Muscle of back (tissue), 13 donors: ENCODE data around the gene BGLAP. TPM values are rescaled to one million over a fixed set of nuclear protein-coding genes. Genes with fewer than 3 reads are reported as not detected.
"Not testable (repeated sequence)": the region's sequence is repeated elsewhere in the genome, so short reads cannot be mapped to it uniquely, and the experiment has no call there.

Experiments used
- DNase-seq, 3 donors: peaks; one replicate each; pipeline versions ENCODE4 v3.0.0 to v3.0.0-alpha.2; 2013
- long read RNA-seq, 9 donors: transcript quantifications; one replicate each; lab custom pipeline, GENCODE V29; 2026
- polyA plus RNA-seq, 10 donors: library from polyadenylated mRNA; unstranded; fragments of 120-200 nt; gene quantifications; one replicate each; pipeline ENCODE4 v1.2.1, GENCODE V29; 2013; ENCODE audit not compliant: insufficient read length in 10 of 10

BGLAP gene
- polyA plus RNA-seq, result 1 to 10 TPM in 7 of 10 donors, under 1 TPM in 3; 0.76 to 3.2 (median 1.5) TPM
- long read RNA-seq, donor 1, result 0 reads
- long read RNA-seq, donor 2, result 0 reads
- long read RNA-seq, donor 3, result 0 reads
- long read RNA-seq, donor 4, result 0 reads
- long read RNA-seq, donor 5, result 0 reads
- long read RNA-seq, donor 6, result 0 reads
- long read RNA-seq, donor 7, result 0 reads
- long read RNA-seq, donor 8, result 0 reads
- long read RNA-seq, donor 9, result 0 reads

- DNase-seq, result no peak
These were observed at the start of gene BGLAP for GRCh38 chr1:156241926-156242325. BGLAP (plus strand) TSS chr1:156242184; CDS start chr1:156242232, 48 bp downstream.

GRCh38 chr1:156193208-156193487 is 48.8 kb upstream of the BGLAP start:
- no peak for DNase-seq

GRCh38 chr1:156193488-156194299 is 48.3 kb upstream of the BGLAP start, which contains the start of gene SLC25A44:
SLC25A44 (plus strand) TSS chr1:156194104; CDS start chr1:156199848, 5,744 bp downstream.
- peak; percentile 99 for DNase-seq

GRCh38 chr1:156194300-156194652 is 47.7 kb upstream of the BGLAP start:
- no peak for DNase-seq

- DNase-seq, result no peak
These were observed 46.1 kb upstream of the BGLAP start for GRCh38 chr1:156195853-156196252.

GRCh38 chr1:156196445-156196844 is 45.5 kb upstream of the BGLAP start:
- DNase-seq, result no peak

GRCh38 chr1:156198831-156199349 is 43.1 kb upstream of the BGLAP start:
- no peak for DNase-seq

- no peak for DNase-seq
These were observed 41.9 kb upstream of the BGLAP start for GRCh38 chr1:156200044-156200443.

- DNase-seq, result no peak
These were observed 38.7 kb upstream of the BGLAP start for GRCh38 chr1:156203331-156203730.

GRCh38 chr1:156204686-156205085 is 37.3 kb upstream of the BGLAP start:
- no peak for DNase-seq

- DNase-seq, result no peak
These were observed 30.7 kb upstream of the BGLAP start for GRCh38 chr1:156211243-156211642.

GRCh38 chr1:156212130-156212529 is 29.9 kb upstream of the BGLAP start:
- DNase-seq, result no peak

GRCh38 chr1:156212833-156213643 is 28.9 kb upstream of the BGLAP start, which contains the start of gene PMF1:
PMF1 (plus strand) TSS chr1:156213007; CDS start chr1:156213016, 9 bp downstream.
- peak; percentile 96 to 99 (median 97) for DNase-seq

- DNase-seq, result no peak
These were observed 28.4 kb upstream of the BGLAP start for GRCh38 chr1:156213644-156213966.

- no peak for DNase-seq
These were observed 27.8 kb upstream of the BGLAP start for GRCh38 chr1:156214024-156214748.

- not testable (repeated sequence) for DNase-seq
These were observed 25.5 kb upstream of the BGLAP start for GRCh38 chr1:156216361-156217086.

- DNase-seq, result no peak
These were observed 24.1 kb upstream of the BGLAP start for GRCh38 chr1:156217871-156218270.

GRCh38 chr1:156220226-156220625 is 21.8 kb upstream of the BGLAP start:
- no peak for DNase-seq

- no peak for DNase-seq
These were observed 19.8 kb upstream of the BGLAP start for GRCh38 chr1:156221986-156222692.

- DNase-seq, result no peak
These were observed 16.3 kb upstream of the BGLAP start for GRCh38 chr1:156225677-156226014.
